ENCODE data around the gene ZCCHC17.

The ZCCHC17 gene

GRCh38 chr1:31374511-31375196 is 77.8 kb downstream of the ZCCHC17 start:
- TF ChIP-seq SPI1 (IDR thresholded peaks at IDR 0.05; ENCODE audit: borderline replicate concordance, low read depth) (no peak), REST (IDR thresholded peaks at IDR 0.05; ENCODE audit: insufficient replicate concordance, low read depth) (no peak), GABPA (IDR thresholded peaks at IDR 0.05; ENCODE audit: low read depth) (no peak), CTCF (IDR thresholded peaks at IDR 0.05; ENCODE audit: insufficient read depth, low read length) (no peak), POLR2AphosphoS5 (IDR thresholded peaks at IDR 0.05; ENCODE audit: low read depth) (no peak)
- H3K27ac ChIP-seq (replicated peaks) = no peak overlapping the region
- H3K27me3 ChIP-seq (ENCODE audit: insufficient read depth, poor library complexity, severe bottlenecking) = no peaks in the 10 kb centered on the region
- no peak for DNase-seq (ENCODE audit: low read depth in 1 of 2, low spot score in 1 of 2)
- no peak overlapping the region for H3K4me3 ChIP-seq (replicated peaks; ENCODE audit: insufficient read depth, low read length)

GRCh38 chr1:31376375-31377134 is 79.7 kb downstream of the ZCCHC17 start:
- Histone ChIP-seq H3K4me3 (replicated peaks; ENCODE audit: insufficient read depth, low read length) (no peak overlapping the region), H3K27me3 (ENCODE audit: insufficient read depth, poor library complexity, severe bottlenecking) (no peaks in the 10 kb centered on the region), H3K27ac (replicated peaks) (no peak overlapping the region)
- no peak for TF ChIP-seq POLR2AphosphoS5 (IDR thresholded peaks at IDR 0.05; ENCODE audit: low read depth)
- no peak for TF ChIP-seq CTCF (IDR thresholded peaks at IDR 0.05; ENCODE audit: insufficient read depth, low read length)
- no peak for TF ChIP-seq GABPA (IDR thresholded peaks at IDR 0.05; ENCODE audit: low read depth)
- no peak for TF ChIP-seq SPI1 (IDR thresholded peaks at IDR 0.05; ENCODE audit: borderline replicate concordance, low read depth)
- TF ChIP-seq REST (IDR thresholded peaks at IDR 0.05; ENCODE audit: insufficient replicate concordance, low read depth) = no peak
- no peak for DNase-seq (ENCODE audit: low read depth in 1 of 2, low spot score in 1 of 2)

- Histone ChIP-seq H3K27me3 (ENCODE audit: insufficient read depth, poor library complexity, severe bottlenecking) (no peaks in the 10 kb centered on the region), H3K27ac (replicated peaks) (no peak overlapping the region), H3K4me3 (replicated peaks; ENCODE audit: insufficient read depth, low read length) (no peak overlapping the region)
- DNase-seq (ENCODE audit: low read depth in 1 of 2, low spot score in 1 of 2) = no peak
- TF ChIP-seq SPI1 (IDR thresholded peaks at IDR 0.05; ENCODE audit: borderline replicate concordance, low read depth) (no peak), POLR2AphosphoS5 (IDR thresholded peaks at IDR 0.05; ENCODE audit: low read depth) (no peak), REST (IDR thresholded peaks at IDR 0.05; ENCODE audit: insufficient replicate concordance, low read depth) (no peak), GABPA (IDR thresholded peaks at IDR 0.05; ENCODE audit: low read depth) (no peak), CTCF (IDR thresholded peaks at IDR 0.05; ENCODE audit: insufficient read depth, low read length) (no peak)
Measured at GRCh38 chr1:31377364-31377863, 80.6 kb downstream of the ZCCHC17 start.

All from HL-60 (cell line).